Activated CD4-positive, alpha-beta T cell treated with anti-CD3 and anti-CD28 coated beads for 48 hours (primary cell): ENCODE results near the gene UST.
"Not testable (repeated sequence)": the region's sequence is repeated elsewhere in the genome, so short reads cannot be mapped to it uniquely, and the experiment has no call there.

Experiments used
- DNase-seq: peaks from one replicate; pipeline ENCODE4 v3.0.0-alpha.2; 2020

Gene UST

GRCh38 chr6:148981515-148981914 lies 234.7 kb downstream of the UST start:
- DNase-seq, result no peak

- DNase-seq, result no peak
Measured at GRCh38 chr6:148983101-148983761, 236.4 kb downstream of the UST start.

- no peak for DNase-seq
Measured at GRCh38 chr6:148983966-148984365, 237.1 kb downstream of the UST start.

DNA sequence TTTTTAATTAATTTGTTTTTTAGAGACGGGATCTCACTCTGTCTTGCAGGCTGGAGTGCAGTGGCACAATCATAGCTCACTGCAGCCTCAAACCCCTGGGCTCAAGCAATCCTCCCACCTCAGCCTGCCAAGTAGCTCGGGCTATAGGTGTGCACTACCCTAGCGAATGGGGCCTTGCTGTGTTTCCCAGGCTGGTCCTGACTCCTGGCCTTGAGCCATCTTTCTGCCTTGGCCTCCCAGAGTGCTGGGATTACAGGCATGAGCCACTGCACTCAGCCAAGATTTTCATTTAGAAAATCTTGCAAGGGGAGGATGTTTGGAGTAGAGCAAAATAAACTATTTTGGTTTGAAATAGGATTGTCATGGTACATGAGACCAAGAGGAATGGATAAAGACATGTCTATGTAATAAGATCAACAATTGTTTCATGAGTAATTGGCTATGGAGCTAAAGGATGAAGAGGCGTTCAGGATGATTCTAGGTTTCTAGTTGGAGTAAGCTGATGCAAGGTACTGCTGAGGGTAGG lies 237.8 kb downstream of the UST start:
- no peak for DNase-seq

DNA sequence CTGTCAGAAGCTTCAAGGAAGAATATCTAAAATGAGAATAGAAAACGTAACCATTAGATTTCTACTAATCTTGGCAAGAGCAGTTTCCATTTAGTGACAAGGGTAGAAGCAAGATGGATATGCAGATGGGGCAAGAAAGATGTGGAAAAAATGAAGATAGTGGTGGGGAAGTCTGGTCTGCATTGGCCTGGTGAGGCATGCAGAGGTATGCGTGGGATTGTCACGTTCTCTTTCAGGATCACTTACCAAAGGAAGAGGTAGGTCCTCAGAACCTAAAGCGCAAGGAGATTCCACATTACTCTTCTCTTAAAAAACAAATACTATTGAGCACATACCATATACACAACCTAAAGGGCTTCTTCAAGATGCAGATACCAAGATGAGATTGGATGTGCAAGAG lies 238.7 kb downstream of the UST start:
- DNase-seq, result no peak

- DNase-seq, result no peak
Measured at GRCh38 chr6:148986608-148987007, 239.8 kb downstream of the UST start.

GRCh38 chr6:148987982-148988381 lies 241.2 kb downstream of the UST start:
- no peak for DNase-seq

GRCh38 chr6:148989585-148989984 lies 242.8 kb downstream of the UST start:
- no peak for DNase-seq

DNA sequence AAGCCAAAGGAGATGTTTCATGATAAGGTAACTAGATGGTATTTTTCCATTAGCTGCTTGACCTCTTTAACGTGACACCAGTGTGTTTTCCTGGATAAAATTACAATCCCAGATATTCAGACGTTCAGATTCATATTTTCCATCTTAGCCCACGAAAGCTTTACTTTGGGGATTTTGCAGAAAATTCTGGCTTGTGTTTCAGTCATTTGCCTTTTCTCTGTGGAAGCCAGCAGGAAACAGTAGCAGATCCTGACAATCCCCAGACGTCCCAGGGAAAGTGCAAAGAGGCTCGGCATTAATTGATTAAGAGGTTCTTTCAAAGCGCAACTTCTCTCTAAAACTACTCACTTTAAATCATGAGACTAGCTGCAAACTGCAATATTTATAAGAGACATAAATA lies 243.6 kb downstream of the UST start:
- DNase-seq, result no peak

DNA sequence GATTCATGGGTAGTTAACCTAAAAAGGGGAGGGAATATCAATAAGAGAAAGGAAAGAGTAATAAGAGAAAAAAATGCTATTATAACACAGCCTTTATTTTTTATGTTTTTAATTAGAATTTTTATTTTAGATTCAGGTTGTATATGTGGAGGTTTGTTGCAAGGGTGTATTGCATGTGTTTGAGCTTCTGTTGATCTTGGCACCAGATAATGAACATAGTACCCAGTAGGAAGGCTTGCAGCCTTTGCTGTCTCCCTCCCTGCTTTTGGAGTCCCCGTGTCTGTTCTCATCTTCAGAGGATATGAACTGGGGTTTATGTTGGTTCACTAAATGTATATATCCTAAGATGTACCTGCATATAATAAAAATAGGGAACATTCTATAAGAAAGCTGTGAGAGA lies 250.0 kb downstream of the UST start:
- DNase-seq, result no peak

DNA sequence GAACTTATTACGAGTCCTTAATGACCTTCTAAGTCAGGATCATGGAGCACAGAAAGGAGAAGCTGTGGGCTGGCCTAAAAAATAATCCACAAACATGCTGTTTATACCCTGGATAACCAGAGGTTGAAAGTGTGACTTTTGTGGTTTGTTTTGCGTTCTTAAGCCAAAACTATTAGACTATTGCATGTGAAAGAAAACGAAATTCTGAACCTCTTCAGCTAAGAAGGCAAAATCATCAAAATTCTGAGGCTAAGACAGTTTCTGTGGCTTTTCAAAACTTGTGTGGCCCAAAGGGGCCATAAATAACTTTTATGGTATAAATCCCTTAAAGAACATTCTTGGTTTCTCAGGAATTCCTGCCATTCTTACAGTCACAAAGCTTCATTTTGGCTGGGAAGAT lies 251.0 kb downstream of the UST start:
- no peak for DNase-seq

GRCh38 chr6:148998704-148999103 lies 251.9 kb downstream of the UST start:
- no peak for DNase-seq

GRCh38 chr6:148999501-148999900 lies 252.7 kb downstream of the UST start:
- no peak for DNase-seq

- DNase-seq, result no peak
Measured at GRCh38 chr6:148999929-149000468, 253.2 kb downstream of the UST start.

DNA sequence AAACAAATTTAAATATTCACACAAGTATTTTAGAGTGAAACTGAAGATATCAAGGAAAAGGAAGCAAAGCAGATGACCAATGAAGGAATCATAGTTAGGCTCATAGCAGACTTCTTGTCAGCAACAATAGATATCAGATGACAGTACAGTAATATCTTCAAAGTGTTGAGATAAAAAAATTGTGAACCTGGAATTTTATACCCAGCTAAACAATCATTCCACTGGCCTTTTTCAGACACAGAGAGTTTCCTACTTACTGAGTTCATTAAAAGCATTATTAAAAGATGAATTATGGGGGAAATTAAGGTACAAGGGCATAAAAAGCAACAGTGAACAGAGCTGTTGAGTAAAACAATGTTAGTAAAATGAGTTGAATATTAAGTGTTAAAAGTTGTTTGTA lies 254.6 kb downstream of the UST start:
- no peak for DNase-seq

GRCh38 chr6:149003560-149003959 lies 256.7 kb downstream of the UST start:
- no peak for DNase-seq

GRCh38 chr6:149004664-149005063 lies 257.8 kb downstream of the UST start:
- DNase-seq, result no peak

- DNase-seq, result not testable (repeated sequence)
Measured at GRCh38 chr6:149006236-149006635, 259.4 kb downstream of the UST start.

DNA sequence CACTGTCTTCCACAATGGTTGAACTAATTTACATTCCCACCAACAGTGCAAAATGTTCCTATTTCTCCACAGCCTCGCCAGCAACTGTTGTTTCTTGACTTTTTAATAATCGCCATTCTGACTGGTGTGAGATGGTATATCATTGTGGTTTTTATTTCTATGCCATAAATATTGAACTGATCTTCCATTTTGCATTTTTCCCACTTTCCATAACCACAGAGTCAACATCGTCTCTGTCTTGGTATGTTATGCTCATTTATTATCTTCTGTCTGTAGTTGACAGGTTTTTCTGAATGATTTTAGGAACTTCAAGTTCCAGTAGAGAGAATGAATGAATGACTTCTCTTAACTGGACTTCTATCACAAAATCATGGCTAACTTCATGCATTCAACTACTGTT lies 259.8 kb downstream of the UST start:
- no peak for DNase-seq

GRCh38 chr6:149007846-149008245 lies 261.0 kb downstream of the UST start:
- DNase-seq, result no peak

- no peak for DNase-seq
Measured at GRCh38 chr6:149008741-149009140, 261.9 kb downstream of the UST start.

DNA sequence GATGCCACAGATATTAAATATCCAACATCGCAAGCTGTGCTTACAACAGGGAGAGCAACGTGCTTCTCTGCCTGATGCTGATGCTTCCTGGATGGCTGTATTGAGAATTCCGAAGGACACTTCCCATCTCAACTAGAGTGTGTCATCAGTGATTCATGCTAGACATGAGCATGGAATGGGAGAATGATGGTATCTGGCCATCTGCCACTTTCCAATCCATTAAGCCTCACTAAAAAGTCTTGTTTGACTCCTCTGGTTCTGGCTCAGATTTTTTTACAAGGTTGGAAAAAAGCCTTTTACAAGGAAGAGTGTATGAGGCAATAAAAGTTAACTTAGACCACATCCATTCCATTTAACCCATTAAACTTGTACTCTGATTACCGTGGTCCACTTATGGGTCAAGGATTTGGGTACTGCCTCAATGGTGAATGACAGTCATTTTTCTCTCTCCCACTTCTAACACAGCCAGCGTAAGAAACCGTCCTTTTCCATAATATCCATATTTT lies 265.3 kb downstream of the UST start:
- DNase-seq, result no peak

GRCh38 chr6:149013586-149014344 lies 266.9 kb downstream of the UST start:
- no peak for DNase-seq
